NCI-H2227 (cell line): ENCODE results near the gene RRP1B.
"Not testable (repeated sequence)": the region's sequence is repeated elsewhere in the genome, so short reads cannot be mapped to it uniquely, and the experiment has no call there.

Experiments
- DNase-seq: peaks from one replicate; lab custom pipeline; 2025; ENCODE audit not compliant: unreplicated experiment; lab: John Stamatoyannopoulos, UW

The RRP1B gene

GRCh38 chr21:43639470-43640353 is 19.6 kb upstream of the RRP1B start:
- no peak for DNase-seq

- DNase-seq: no peak
Measured at GRCh38 chr21:43640400-43640799, 19.0 kb upstream of the RRP1B start.

- no peak for DNase-seq
Measured at GRCh38 chr21:43643193-43643592, 16.2 kb upstream of the RRP1B start.

- no peak for DNase-seq
Measured at GRCh38 chr21:43644071-43644470, 15.3 kb upstream of the RRP1B start.

- no peak for DNase-seq
Measured at GRCh38 chr21:43644609-43645008, 14.8 kb upstream of the RRP1B start.

- peak; percentile 27 for DNase-seq
Measured at GRCh38 chr21:43645136-43645891, 14.0 kb upstream of the RRP1B start.

GRCh38 chr21:43645976-43646375 is 13.4 kb upstream of the RRP1B start:
- DNase-seq: no peak

GRCh38 chr21:43646550-43647260 is 12.7 kb upstream of the RRP1B start:
- DNase-seq: peak; percentile 92

GRCh38 chr21:43648171-43648570 is 11.2 kb upstream of the RRP1B start:
- DNase-seq: no peak

GRCh38 chr21:43651926-43652325 is 7.4 kb upstream of the RRP1B start:
- not testable (repeated sequence) for DNase-seq

- DNase-seq: no peak
Measured at GRCh38 chr21:43652616-43653015, 6.7 kb upstream of the RRP1B start.

- no peak for DNase-seq
Measured at GRCh38 chr21:43653626-43654025, 5.7 kb upstream of the RRP1B start.

GRCh38 chr21:43654806-43655489 is 4.4 kb upstream of the RRP1B start:
- DNase-seq: no peak

GRCh38 chr21:43657355-43658087 is 1.8 kb upstream of the RRP1B start:
- no peak for DNase-seq

- no peak for DNase-seq
Measured at GRCh38 chr21:43658088-43658741, 1.1 kb upstream of the RRP1B start.

- no peak for DNase-seq
Measured at GRCh38 chr21:43658769-43659135, 608 bp upstream of the RRP1B start.

- no peak for DNase-seq
Measured at GRCh38 chr21:43662286-43662685, 2.9 kb downstream of the RRP1B start.

GRCh38 chr21:43663033-43663432 is 3.7 kb downstream of the RRP1B start:
- no peak for DNase-seq

- no peak for DNase-seq
Measured at GRCh38 chr21:43664358-43664757, 5.0 kb downstream of the RRP1B start.

GRCh38 chr21:43665879-43666278 is 6.5 kb downstream of the RRP1B start:
- no peak for DNase-seq
